HTERT RPE-1 (cell line): Measurements from ENCODE around the gene IBTK.
"Not testable (repeated sequence)": the region's sequence is repeated elsewhere in the genome, so short reads cannot be mapped to it uniquely, and the experiment has no call there.

Experiments
- in situ Hi-C: fragments of 300-500 bp; cut with MboI; formaldehyde crosslinking; loops from 4 replicates; pipeline ENCODE4 v1.14.3; 2020; ENCODE audit warnings: low sequenced_read_pairs

Gene IBTK

DNA sequence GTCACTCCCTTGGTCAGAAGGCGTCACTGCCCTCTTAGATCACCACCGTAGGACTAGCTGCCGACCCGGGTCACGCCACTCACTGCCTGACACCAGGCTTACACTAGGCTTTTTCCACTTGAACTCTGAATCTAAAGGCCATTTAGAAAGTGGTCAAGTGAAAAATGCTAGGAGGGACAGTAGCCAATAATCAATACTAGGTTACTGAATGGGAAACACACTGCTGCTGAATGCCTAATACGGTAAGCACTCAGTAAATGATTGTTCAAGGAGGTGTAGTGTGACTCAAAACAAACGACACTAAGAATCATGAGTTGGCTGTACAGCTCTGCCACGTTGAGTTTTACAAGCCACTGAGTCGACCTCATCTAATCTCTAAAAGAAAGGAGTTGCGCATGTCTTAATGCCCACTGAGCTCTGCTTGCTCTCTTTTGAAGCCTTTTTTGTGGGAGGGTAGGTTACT is 760 bp upstream of the IBTK start:
- in situ Hi-C loops: no loop called here

DNA sequence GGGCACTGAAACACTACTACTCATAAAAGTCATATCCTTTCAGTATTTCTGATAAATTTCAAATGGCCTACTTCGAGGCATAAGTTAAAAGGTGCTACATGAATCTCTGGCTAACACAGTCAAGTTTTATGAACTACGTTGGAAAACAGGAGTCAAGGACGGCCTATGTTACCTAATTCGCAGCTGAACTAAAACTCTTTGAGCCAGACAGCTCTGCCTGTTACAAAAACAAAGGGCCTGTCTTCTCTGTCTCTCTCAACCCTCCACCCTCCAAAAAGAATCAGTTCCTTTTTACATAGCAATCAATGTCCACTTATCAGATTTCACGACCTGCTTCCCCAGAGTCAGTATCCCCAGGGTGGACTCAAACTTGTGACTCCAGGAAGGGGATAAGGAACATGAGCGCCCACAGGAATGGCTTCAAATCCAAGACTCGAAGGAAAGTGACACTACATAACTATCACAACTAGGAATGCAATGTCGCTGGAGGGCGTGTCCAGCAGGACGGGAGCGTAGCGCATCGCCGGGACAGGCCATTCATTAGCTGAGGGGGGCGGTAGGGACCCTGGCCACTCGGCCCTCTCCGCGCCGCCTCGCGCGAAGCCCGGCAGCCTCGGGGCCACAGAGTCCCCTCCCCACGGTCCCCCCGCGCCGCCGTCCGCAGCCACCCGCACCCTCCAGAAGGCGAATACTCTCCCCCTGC is 591 bp downstream of the IBTK start:
- in situ Hi-C loops: no loop called here

DNA sequence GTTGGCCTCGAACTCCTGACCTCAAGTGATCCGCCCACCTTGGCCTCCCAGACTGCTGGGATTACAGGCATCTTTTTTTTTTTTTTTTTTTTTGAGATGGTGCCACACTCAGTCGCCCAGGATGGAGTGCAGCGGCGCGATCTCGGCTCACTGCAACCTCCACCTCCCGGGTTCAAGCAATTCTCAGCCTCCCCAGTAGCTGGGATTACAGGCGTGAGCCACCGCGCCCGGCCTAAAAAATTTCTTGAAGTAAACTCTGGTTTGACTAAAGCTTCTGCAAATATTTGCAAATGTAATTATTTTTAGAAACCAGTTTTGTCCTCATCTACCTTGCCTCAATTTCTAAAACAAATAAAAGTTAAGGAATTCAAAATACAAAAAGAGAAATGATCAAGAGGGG is 1.2 kb downstream of the IBTK start:
- in situ Hi-C loops: no loop called here

DNA sequence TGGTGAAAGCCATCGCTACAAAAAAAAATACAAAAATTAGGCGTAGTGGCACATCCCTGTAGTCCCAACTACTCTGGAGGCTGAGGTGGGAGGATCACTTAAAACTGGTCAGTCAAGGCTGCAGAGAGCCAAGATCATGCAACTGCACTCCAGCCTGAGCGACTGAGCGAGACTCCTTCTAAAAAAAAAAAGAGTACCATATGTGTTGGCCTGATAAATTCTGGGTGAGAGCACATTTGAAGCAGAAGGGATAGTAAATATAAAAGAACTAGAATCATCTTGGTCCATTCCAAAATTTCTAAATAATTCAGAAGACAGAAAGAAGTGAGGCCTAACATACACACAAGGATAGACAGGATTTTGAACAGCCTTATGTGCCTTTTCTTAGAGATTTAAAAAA is 2.2 kb downstream of the IBTK start:
- in situ Hi-C loops: no loop called here

DNA sequence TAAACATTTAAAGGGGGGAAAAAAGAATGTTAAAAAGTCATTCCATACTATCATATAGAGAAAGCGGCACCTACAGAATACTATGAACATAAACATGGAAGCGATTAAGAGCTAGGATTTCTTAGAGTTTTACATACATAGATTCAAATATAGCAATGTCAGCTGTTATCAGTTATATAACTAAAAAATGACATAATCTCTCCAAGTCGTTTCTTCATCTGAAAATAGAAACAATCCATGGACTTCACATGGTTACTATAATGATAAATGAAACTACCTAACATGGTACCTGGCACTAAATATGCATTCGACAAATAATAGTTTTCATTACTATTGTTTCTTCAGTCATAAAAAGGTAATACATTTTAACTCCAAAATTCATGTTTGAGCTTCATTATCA is 3.7 kb downstream of the IBTK start:
- in situ Hi-C loops: no loop called here

DNA sequence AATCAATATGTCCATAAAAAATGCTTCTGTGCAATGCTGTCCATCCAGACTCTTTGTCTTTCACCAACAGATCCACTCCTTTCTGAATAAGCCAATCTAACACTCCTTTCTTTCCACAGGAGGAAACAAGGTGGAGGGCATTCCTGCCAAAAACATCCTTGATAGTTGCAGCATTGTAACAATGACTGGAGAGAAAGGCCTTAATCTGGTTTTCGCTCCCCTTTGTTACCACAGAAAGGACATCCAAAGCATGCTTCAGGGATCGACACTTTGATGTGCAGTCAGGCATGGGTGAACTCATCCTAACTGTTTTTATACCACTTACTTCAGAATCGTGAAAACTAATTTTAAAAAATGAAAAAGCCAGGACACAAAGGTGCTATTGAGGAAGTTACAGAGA is 7.4 kb downstream of the IBTK start:
- in situ Hi-C loops: no loop called here

DNA sequence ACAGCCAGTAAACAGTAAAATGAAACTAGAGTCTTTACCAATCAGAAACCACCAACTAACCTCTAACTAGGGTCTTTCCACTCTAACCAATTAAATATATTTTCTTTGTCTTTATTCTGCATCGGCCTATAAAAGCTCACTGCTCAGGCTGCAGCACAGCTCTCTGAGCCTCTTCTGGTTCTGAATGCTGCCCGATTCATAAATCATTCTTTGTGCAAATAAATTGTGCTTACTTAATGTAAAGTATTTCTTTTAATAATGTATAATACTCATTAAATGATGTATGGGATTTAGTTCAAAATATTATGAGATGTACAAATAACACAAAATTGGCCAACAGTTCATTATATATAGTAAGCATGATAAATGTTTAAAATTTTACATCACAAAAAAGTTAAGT is 7.9 kb downstream of the IBTK start:
- in situ Hi-C loops: no loop called here

DNA sequence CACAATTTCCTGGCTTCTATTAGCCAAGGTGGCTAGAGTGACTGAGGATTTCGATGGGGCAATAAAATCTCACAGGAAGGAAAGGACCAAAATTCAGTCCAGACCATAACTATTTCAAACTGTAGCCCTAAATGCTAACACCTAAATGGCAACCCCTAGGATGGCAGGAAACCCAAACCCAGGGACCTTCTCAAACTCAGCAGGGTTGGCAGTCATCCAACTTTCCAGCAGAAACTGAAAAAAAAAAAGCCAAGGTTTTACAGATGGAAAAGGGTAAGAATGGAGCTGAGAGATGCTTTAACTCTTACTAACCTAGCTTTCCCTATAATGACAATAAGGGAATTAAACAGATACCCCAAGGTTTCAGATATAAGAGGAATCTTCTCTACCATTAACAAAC is 10.5 kb downstream of the IBTK start:
- in situ Hi-C loops: no loop called here

DNA sequence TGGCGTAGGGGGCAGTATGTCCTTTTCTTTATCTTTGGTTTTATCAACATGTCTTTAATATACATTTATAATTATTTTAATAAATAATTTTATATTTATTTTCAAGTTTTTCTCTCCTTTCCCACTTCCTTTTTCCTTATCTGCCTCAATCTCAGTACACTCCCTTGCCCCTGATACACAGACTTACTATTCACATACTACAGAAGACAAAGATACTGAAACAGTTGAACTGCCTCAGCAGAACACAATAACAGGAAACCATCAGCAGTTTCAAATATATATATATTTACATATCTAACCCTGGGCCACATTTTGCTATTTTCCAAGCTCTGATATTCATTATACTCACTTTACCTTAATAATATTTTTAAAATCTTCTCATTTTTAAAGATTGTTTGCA is 19.8 kb downstream of the IBTK start:
- in situ Hi-C loops: no loop called here

DNA sequence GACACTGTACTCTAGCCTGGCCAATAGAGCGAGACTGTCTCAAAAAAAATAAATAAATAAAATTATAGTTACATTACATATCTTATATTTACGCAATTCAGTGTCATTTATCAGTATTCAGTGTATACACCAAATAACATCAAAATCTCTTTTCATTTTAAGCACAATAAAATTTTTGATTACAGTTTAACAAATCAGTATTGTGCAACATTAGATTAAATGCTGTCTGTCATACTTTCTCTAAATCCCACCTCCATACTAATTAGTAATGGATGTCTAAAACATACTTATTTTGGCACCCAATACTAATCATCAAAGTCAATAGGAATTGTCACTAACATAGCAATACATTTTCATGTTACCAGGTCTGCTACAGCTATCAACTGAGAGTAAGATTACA is 27.4 kb downstream of the IBTK start:
- in situ Hi-C loops: no loop called here

DNA sequence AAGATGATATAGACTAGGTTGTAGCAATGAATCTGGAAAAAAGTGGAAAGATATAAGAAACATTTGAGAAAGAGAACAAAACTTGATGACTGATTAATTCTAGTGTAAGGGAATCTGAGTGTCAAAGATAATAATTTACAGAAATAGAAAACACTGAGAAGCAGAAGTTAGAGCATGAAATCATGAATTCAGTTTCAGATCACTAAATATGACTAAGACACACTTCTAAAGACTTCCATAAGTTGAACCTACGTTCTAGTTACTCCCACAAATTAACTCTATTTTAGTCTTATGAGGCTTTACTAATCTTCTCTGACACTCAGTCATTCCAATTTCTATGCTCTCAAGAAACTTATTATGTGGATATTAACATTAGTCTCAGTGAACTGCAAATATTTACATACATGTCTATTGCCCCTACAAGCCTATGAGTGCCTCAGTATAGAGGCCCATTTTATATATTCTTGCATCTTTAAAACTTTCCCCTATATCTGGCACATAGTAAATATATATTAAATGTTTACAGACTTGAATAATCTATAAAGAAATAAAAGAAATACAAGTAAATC is 30.4 kb downstream of the IBTK start:
- in situ Hi-C loops: no loop called here

DNA sequence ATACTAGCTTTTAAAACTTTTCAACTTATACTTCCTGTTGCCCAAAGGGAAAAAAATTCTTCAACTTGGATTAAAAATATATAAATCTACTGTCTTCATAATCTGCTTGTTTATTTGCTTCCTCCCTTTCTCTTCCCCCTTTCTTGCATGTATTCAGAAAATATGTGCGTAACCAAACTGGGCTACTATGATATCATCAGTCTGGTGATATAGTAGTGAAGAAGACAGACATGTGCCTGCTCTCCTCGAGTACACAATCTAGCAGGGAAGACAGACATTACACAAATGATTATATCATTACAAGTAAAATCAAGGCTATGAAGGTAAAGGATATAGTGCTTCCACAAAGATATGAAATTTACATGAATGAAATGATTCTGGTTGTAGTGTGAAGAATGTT is 31.0 kb downstream of the IBTK start:
- in situ Hi-C loops: no loop called here

DNA sequence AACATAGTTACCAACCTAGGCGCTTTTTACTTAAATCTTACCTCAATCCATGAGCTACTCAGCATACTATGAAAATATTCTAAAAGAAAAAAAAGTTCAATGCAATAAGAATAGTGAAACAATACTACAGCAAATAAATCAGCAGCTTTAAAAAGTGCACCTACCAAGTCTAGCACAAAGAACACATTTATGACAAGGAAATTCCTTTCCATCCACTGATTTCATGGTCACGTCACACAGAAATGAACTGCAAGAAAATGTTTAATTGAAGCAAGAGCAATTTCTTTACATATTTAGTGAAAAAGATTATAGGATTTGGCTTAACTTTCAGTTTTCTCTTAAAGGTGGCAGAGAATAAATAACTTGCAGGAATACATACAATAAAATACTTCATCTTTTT is 36.2 kb downstream of the IBTK start:
- in situ Hi-C loops: no loop called here

DNA sequence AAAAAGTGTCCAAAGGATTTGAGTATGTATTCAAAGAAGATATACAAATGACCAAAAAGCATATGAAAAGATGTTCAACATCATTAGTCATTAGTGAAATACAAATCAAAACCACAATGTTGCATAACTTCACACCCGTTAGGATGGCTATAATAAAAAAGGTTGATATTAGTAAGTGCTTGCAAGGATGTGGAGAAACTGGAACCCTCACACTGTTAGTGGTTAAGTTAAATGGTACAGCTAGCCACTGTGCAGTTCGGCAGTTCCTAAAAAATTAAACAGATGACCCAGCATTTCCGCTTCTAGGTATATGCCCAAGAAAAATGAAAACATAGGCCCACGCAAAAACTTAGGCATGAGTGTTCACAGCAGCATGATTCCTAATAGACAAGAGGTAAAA is 38.6 kb downstream of the IBTK start:
- in situ Hi-C loops: no loop called here

DNA sequence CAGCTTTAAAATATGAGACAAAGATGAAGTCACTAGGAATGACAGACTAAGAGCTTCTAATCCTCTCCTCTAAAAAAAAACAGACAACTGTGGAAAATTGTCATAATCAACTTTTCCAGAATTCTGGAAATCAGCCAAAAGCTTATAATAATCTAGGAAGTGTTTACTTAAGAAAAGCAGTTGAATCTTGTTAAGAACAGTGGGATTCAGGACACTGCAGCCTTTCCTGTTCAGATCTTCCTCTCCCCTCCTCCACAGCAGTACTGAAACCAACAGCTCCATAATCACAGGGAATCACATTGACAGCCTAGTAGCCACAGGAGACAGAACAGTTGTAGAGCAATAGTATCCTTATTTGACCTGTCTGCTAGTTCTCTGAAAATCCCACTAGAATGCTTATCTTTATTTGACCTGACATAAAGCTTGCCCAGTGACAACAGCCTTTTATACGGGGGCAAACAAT is 41.6 kb downstream of the IBTK start:
- in situ Hi-C loops: no loop called here

DNA sequence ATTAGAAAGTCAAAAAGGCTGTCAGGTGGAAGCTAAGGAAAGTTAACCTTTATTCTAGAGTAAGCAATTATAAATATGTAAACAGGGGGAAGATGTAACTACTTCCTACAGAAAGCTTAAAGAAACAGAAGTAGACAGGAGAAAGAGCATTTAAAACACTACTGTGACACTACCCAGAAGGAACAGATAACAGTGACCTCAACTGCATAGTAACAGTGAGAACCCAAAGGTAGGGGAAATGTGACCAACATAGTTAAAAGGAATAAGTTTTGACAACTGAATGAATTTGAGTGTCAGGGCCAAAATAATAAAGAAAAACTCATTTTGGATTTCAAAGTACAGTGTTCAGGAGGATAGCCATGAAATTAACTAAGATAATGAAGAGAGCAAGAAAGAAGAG is 43.5 kb downstream of the IBTK start:
- in situ Hi-C loops: no loop called here

DNA sequence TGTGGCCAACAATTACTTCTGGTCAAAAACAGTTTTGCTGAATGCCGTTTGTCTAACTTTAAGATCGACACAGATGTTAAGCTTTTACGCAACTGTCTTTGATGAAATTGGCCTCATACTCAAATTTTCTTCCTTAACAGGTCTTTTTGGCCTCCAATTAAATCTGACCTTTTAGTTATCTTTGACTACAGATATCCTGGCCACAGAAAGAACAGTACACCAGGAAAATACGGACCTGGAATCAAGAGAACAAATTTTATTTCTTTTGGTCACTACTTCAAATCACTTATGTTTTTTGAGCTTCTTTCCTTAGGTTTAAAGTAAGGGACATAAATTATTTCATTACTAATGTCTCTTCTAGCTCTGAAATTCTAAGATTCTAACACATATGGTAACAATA is 49.8 kb downstream of the IBTK start:
- in situ Hi-C loops: no loop called here

DNA sequence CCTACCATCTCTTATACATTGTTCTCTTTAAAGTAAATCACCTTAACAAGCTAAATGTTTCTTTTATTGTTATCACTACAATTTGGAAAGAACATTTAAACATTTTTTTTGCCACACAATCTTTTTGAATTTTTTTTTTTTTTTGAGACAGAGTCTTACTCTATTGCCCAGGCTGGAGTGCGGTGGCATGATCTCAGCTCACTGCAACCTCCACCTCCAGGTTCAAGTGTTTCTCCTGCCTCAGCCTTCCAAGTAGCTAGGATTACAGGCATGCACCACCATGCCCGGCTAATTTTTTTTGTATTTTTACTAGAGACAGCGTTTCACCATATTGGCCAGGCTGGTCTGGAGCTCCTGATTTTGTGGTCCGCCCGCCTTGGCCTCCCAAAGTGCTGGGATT is 50.3 kb downstream of the IBTK start:
- in situ Hi-C loops: not testable (repeated sequence)

DNA sequence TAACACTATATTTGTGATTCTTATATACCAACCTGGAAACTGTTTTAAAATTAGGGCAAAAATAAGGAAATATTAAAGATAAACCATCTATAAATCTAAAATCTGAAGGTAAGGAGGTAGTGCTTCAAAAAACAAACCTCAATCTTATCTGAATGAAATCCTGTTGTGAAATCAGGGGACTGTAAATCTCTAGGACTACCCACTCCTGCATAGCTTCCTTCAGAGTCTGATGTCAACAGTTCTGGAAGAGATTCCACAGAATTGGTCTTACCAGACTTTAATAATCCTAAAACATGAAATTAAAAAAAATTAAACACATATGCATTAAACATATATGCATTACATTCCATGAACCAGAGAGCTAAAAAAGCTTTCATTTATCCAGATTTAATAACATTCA is 51.4 kb downstream of the IBTK start:
- in situ Hi-C loops: no loop called here

DNA sequence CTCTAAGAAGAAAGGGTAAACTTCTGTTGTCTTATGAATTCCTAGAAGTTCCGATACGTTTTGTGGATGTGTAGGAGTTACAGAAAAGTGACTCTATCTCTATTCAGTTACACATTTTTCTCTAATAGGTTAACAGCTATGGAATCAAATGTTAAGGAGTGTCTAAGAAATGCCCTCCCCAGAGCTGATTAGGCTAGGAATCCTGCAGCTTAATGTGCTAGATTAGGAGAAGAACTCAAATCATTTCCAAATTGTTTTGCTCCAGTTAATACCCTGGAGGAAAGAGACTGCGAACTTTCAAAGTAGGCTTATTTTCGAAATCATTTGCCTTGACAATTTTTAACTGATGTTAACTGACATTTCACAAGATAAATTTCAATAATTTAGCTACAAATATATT is 51.9 kb downstream of the IBTK start:
- in situ Hi-C loops: no loop called here

DNA sequence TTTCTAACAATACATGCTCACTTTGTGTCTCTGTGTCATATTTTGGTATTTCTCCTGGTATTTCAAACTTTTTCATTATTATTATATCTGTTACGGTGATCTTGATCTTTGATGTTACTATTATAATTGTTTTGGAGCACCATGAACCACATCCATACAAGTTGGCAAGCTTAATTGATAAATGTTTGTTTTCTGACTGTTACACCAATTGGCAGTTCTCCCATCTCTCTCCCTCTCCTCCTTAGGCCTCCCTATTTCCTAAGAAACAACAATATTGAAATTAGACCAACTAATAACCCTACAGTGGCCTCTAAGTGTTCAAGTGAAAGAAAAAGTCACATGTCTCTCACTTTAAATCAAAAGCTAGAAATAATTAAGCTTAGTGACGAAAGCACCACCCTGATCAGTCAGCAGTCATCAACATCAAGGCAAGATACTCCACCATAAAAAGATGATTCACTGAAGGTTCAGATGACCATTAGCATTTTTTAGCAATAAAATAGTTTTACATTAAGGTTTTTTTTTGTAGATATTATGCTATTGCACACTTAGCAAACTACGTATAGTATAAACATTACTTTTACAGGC is 61.5 kb downstream of the IBTK start:
- in situ Hi-C loops: no loop called here

DNA sequence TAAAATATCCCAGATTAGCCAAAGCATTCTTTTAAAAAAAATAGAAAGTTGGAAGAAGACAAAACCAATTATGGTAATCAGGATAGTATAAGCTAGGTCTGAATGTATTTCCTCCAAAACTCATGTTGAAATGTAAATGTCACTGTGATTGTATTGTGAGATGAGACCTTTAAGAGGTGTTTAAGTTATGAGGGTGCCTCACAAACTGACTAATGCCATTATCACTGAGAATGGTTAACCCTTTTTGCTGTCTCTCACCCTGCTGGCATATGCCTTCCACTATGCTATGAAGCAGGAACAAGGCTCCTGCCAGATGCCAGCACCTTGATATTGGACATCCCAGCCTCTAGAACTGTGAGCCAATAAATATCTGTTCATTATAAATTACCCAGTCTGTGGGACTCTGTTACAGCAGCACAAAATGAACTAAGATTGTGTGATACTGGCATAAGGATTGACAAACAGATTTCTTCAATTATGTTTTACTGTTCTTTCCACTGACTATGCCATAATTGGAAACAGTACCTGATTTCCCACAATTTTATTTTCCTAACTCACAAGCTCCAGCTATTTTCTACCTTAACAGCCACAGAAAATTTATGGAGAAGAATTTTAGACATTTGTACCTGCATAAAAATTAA is 63.8 kb downstream of the IBTK start:
- in situ Hi-C loops: no loop called here
